Hematopoietic multipotent progenitor cell treated with erythropoietin and hydrocortisone succinate and interleukin-3 and kit ligand, for 6 days (in vitro differentiated cells): ENCODE data around the gene CCDC74A.
"Not testable (repeated sequence)": the region's sequence is repeated elsewhere in the genome, so short reads cannot be mapped to it uniquely, and the experiment has no call there.

Experiments
- DNase-seq: peaks from one replicate; pipeline ENCODE4 v3.0.0-alpha.2; 2015

The CCDC74A gene

GRCh38 chr2:131566371-131566770 lies 38.7 kb downstream of the CCDC74A start:
- DNase-seq, result no peak

GRCh38 chr2:131567891-131568290 lies 40.2 kb downstream of the CCDC74A start:
- no peak for DNase-seq

- DNase-seq, result not testable (repeated sequence)
Measured at GRCh38 chr2:131568401-131568800, 40.7 kb downstream of the CCDC74A start.

GRCh38 chr2:131572175-131572574 lies 44.5 kb downstream of the CCDC74A start:
- DNase-seq, result no peak

- no peak for DNase-seq
Measured at GRCh38 chr2:131577812-131578211, 50.1 kb downstream of the CCDC74A start.

GRCh38 chr2:131580187-131580586 lies 52.5 kb downstream of the CCDC74A start:
- DNase-seq, result no peak
